ENCODE measurements around the gene ZNF786.

DNA sequence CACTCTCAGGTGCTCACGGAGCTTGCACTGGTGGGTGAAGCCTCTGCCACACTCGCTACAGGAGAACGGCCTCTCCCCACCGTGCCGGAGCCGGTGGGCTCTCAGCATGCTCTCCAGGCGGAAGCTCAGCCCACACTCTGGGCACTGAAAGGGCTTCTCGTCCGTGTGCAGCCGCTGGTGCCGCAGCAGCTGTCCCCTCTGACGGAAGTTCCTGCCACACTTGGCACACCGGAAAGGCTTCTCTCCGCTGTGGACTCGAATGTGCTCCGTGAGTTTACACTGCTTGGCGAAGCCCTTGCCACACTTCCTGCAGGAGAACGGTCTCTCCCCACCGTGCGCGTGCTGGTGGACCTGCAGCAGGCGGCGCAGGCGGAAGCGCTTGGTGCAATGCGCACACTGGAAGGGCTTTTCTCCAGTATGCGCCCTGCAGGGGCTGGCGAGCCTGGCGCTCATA lies 19.3 kb downstream of the ZNF786 start:
- no peak for TF ChIP-seq EZH2phosphoT487 (IDR thresholded peaks at IDR 0.05; ENCODE audit: insufficient read depth, low read depth)
- TF ChIP-seq EZH2 (IDR thresholded peaks at IDR 0.05; ENCODE audit: insufficient read depth, poor library complexity, severe bottlenecking): no peak
